ENCODE results near the gene SEC11A.

GRCh38 chr15:84750583-84751092 is 34.7 kb upstream of the SEC11A start:
- TF ChIP-seq POLR2AphosphoS5 (IDR thresholded peaks at IDR 0.05; ENCODE audit: low read depth, low read length), result no peak
- no peak for TF ChIP-seq TAF1 (IDR thresholded peaks at IDR 0.05; ENCODE audit: borderline replicate concordance, insufficient read depth, low read length)
- TF ChIP-seq SIN3A (IDR thresholded peaks at IDR 0.05; ENCODE audit: borderline replicate concordance, insufficient read depth, low read length), result no peak
- no peak for TF ChIP-seq REST (IDR thresholded peaks at IDR 0.05; ENCODE audit: insufficient read depth in 1 of 2, low read depth in 2 of 2, low read length in 2 of 2)

Data from PFSK-1 (cell line).